ENCODE measurements around the gene KCTD11.
A peak's percentile ranks its signal among the peaks of the same experiment; 100 is the strongest.

KCTD11 gene

GRCh38 chr17:7382901-7383300 is 30.9 kb downstream of the KCTD11 start:
- no peak for DNase-seq

DNA sequence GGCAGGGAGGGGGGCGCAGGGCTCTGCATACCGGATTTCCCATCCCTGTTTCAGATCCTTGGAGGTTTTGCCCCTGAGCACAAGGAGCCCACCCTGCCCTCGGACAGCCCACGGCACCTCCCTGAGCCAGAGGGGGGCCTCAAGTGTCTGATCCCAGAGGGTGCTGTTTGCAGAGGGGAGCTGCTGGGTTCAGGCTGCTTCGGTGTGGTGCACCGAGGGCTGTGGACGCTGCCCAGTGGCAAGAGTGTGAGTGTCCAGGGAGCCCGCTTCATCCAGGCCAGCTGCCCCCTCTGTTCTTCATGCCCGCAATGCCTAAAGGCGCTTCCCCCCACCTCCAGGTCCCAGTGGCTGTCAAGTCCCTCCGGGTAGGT is 31.4 kb downstream of the KCTD11 start:
- no peak for DNase-seq

DNA sequence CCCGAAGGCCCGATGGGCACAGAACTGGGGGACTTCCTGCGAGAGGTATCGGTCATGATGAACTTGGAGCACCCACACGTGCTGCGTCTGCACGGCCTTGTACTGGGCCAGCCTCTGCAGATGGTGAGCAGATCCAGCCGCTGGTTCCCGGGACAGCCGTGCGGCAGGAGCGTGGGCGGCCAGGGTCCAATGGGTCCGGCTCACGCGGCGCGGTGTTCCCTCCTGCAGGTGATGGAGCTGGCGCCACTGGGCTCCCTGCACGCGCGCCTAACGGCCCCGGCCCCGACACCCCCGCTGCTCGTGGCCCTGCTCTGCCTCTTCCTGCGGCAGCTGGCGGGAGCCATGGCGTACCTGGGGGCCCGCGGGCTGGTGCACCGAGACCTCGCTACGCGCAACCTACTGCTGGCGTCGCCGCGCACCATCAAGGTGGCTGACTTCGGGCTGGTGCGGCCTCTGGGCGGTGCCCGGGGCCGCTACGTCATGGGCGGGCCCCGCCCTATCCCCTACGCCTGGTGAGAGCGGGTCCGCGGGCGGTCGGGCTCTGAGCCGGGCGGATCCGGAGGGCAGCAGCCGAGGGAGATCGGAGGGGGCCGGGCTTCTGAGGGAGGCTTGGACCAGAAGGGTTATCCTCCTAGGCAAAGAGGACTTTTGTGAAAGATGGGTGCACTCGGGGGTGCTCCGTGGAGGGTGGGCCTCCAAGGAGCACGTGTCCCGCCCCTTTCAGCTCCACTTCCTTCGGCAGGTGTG is 32.0 kb downstream of the KCTD11 start:
- no peak for DNase-seq

GRCh38 chr17:7384489-7385081 is 32.6 kb downstream of the KCTD11 start:
- DNase-seq, result no peak

DNA sequence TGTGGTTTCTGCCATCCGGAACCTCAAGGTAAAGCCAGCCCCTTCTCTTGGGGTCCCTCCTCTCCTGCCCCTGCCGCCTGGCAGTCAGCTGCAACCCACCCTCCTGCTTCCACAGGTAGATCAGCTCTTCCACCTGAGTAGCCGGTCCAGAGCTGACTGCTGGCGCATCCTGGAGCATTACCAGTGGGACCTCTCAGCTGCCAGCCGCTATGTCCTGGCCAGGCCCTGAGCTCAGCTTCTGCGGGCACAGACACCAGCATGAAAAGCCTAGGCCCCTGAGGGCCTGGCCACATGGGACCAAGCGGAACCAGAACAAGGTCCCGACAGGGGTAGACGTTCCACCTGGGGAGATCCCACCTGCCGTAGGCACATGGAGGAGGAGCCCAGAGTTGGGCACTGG is 36.9 kb downstream of the KCTD11 start:
- DNase-seq, result no peak

GRCh38 chr17:7389924-7390910 is 38.3 kb downstream of the KCTD11 start:
- DNase-seq, result no peak

DNA sequence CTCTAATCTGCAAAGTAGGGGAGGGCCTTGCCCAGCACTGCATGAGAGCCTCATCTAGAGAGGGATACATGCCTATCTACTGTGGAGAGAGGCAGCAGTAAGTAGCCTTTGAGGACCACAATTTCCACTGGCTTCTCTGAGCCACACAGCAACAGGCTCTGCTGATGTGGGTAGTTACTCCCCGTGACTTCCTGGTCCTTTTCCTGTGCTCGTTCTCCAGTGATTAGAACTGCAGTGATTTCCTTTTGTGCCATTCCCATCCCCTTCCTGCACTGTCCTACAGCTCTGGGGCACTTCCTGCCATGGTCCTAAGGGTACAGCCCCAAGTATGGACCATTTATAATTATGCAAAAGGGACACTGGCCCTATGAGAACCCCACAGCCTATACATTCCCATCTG is 39.3 kb downstream of the KCTD11 start:
- DNase-seq, result no peak

GRCh38 chr17:7392696-7393612 is 41.0 kb downstream of the KCTD11 start:
- no peak for DNase-seq

DNA sequence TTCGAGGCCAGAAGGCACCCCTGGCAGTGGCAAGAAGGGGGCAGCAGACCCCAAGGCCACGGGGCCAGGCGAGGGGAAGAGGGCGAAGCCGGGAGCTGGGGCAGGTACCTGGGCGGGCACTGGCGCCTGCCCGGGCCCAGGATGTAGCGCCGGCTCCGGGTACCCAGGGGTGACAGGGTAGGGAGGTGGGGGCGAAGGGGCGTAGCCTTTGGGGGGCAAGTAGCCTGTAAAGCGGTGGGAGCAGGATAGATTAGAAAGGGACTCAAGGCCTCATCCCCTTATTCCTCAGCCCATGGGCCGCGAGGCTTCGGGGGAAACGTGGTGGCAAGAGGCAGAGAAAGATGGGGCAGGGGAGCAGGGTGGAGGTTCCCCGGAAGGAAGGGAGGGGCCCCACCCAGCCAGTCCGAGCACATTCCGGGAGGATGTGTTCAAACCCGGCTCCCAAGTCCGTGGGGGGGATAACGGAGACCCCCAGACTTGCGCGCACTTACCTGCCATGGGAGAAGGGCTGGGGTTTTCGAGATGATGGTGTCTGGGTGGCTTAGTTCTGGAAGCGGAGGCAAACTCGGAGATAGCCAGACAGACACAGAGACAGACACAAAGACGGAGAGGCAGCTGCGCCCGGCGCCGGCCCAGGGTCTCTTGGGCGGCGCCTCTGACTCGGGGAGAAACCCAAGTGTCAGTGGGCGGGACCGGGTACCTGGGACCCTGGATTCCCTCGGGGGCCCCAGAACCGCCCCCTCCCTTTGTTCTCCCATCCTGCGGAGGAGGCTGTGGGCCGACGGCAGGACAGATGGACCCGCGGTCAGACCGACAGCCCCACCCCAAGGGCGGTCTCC is 41.9 kb downstream of the KCTD11 start:
- peak; percentile 73 for DNase-seq

GRCh38 chr17:7394452-7395191 is 42.7 kb downstream of the KCTD11 start, which contains the start of gene PLSCR3:
TSS of gene PLSCR3 (minus strand) at chr17:7394525. CDS start at chr17:7394110, 415 bp downstream.
- peak; percentile 68 for DNase-seq

DNA sequence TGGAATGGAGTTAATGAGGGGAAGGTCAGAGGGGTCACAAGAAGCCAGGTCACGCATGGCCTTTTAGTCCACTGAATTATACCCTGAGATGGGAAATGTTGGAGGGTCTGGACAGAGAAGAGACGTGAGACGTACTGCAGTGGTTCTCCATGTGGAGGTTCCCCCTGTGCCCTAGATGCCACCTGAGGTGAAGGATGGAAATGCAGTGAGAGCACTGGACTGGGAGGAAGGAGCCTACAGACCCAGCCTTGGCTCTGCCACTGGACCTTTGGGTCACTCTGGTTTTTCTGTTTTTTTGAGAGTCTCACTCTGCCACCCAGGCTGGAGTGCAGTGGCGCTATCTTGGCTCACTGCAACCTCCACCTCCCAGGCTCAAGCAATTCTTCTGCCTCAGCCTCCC is 44.2 kb downstream of the KCTD11 start:
- DNase-seq, result no peak

DNA sequence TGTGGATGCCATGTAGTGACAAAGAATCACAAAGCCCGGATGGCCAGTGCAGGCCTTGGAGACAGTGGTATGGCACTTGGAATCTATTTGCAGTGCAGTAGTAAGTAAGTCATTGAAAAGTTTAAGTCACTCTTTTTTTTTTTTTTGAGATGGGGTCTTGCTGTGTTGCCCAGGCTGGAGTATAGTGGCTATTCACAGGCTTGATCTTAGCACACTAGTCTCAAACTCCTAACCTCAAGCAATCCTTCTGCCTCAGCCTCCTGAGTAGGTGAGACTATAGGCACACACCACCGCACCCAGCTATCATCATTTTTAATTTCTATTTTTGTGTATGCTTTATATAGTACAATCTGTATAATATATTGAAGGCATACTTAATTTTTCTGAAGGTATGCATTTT is 46.6 kb downstream of the KCTD11 start:
- DNase-seq, result no peak

DNA sequence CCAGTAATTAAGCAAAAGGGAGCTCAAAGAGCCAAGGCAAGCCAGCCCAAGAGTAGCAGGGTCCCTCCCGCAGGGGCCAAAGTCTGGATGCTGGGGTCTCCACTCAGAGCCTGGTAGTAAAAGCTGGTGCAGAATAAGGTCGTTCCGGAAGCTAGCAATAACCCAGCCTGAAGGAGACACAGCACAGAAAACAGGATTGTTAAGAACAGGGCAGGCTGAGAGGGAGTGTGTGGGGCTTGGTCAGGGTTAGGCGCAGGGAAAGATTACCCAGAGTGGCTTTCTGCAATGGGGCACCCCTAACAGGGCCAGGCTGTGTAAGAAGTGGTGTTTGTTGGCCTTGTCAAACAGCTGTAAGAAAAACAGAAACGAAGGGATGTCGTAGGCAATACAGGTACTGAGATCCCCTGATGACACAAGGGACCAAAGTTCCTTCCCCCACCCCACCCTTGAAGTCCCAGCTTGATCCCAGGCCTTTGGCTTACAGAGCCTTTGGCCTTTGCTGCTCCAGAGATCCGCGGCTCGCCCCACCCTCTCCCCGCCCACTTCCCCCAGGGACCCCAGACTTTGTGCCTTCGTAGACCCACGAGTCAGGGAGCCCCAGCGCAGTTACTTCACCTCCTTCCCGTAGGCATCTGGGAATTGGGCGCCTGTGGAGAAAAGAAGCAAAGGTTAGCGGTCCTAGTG is 51.2 kb downstream of the KCTD11 start:
- DNase-seq, result peak; percentile 27

DNA sequence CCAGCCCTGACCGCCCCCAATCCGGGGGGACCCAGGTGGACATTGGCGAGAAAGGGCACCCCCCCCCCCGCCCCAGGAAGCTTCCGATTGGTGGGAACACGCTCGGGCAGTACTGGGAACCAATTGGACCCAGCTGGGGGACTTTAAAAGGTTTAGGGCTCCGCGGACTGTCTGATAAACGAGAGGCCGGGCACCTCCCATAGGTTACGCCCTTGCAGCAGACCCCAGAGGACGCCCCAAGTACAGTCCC is 51.7 kb downstream of the KCTD11 start:
- no peak for DNase-seq

DNA sequence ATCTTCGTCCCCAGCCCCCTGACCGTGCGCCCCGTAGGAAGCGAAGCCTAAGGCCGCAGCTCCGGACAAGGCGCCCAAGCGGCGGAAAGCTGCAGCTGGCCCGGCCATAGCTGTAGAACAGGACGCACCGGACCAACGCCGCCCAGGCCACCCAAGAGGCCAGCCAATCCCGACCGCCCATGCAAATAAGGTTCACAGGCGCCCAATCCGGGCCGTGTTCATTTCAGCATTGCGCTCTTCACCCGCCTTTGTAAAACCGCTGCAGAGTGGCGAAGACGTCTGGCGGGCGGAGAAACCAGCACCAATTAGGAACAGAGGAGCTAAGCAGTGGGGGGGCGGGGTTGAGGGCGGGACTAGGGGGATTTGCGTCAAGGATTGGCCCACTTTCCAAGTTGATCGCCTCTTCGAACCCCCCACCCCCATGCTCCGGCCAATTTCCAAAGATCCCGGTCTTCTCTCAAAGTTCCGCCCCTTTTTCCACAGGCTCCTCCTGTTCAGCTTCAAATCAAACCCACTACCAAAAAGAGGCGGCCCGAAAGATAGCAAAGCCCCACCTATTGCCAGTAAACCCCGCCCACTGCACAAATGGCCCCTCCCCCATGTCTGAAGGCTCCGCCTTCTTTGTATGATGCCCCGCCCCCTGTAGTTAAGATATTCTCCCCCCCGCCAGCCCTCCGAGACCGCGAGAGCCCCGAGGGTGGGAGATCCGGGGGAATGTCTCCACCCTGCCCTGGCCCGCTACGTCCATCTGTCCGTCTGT is 52.2 kb downstream of the KCTD11 start, which contains the start of gene TMEM256:
Gene TMEM256, minus strand, starts transcription at position 121 of the 760 bp plus-strand sequence. Its CDS starts 13 bp downstream, at position 108.
- peak; percentile 98 for DNase-seq

All from NCI-H1436 (cell line).